SHP77 (cell line): Measurements from ENCODE around the gene AEBP1.
"Not testable (repeated sequence)": the region's sequence is repeated elsewhere in the genome, so short reads cannot be mapped to it uniquely, and the experiment has no call there.

Experiments used
- DNase-seq, 2 experiments: peaks; one replicate each; lab custom pipeline; 2025; lab: John Stamatoyannopoulos, UW

AEBP1 gene

DNA sequence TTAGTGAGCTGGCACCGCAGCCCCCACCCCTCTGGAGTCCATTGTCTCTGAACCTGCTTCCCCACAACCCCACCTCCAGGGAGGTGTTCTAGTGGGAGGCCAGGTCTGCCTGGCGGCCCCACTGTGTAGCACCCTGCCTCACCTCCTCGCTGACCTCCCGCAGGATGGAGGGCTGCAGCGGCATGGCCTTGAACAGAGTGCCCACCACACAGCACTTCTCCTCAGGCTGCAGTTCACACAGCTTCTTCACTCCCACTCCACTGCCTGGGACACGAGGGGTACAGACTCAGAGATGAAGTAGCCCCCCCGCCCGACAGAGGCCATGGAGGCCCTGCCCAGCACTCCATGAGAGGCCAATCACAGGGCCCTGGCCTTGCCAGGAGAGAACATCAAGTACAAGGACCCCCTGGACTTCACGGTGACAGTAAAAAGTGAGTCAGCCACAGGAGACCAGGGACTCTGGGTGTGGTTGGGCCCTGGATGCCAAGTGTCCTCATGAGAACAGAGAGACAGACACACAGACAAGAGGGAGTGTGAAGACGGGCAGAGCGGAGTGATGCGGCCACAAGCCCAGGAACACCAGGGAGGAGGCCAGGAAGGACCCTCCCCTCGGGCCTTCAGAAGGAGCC lies 13.8 kb downstream of the AEBP1 start:
- no peak for DNase-seq

GRCh38 chr7:44119829-44120380 lies 15.8 kb downstream of the AEBP1 start:
- no peak for DNase-seq

GRCh38 chr7:44120395-44120794 lies 16.2 kb downstream of the AEBP1 start:
- no peak for DNase-seq

GRCh38 chr7:44121761-44122420 lies 17.7 kb downstream of the AEBP1 start:
- DNase-seq, result no peak

DNA sequence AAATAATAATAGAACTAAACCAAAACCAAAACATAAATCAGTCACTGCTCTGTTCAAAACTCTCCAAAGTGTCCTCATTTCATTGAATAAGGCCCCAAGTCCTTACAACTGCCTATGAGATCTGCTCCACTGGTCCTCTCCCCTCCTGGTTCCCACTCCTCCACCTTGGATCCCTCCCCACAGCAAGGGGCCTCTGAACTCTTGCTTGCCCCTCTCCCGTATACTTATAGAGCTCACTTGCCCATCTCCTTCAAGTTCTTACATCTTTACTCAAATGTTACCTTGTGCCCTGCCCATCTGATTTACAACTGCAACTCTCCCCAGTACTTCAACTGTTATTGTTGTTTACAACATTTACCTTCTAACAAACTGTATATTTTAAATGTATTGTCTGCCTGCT lies 18.4 kb downstream of the AEBP1 start:
- no peak for DNase-seq

DNA sequence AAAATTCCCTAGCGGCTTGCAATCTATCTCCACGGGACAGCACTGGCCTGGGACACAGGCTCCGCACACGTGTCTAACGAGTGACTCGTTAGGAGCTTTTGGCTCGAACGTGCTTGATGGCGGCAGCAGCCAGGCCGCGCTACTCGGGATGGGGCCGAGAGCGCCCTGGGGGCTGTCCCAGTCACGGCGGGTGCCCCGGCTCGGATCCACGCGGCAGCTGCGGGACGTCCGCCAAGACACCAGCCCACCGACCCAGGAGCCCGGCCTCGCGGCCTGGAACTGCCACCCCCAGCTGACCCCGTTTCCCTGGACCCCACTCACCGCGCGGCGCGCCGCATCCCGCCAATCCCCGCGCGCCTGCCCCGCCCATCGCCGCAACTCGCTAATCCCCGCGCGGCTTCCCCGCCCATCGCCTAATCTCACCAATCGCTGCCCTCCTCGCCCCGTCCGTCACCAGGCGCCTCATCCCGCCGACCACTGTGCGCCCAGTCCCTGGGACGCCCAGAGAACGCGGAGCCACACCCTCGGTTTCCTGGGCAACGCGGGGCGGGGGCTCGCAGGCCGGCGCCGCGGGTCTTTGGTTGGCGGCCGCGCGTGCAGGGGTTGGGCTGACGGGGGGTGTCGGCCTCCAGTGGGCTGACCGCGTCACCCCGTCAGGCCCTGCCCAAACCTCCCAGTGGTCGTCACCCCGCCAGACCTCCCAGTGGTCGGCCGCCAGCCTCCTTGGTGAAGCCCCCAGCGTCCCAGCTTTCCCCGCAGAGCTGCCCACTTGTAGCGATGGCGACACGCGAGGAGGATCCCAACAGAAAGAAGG lies 19.3 kb downstream of the AEBP1 start, which contains the start of gene POLD2:
Gene POLD2, minus strand, starts transcription at position 359 of the 814 bp plus-strand sequence. CDS start 1,495 bp downstream, outside the sequence.
- peak; percentile 98 to 99 for DNase-seq

DNA sequence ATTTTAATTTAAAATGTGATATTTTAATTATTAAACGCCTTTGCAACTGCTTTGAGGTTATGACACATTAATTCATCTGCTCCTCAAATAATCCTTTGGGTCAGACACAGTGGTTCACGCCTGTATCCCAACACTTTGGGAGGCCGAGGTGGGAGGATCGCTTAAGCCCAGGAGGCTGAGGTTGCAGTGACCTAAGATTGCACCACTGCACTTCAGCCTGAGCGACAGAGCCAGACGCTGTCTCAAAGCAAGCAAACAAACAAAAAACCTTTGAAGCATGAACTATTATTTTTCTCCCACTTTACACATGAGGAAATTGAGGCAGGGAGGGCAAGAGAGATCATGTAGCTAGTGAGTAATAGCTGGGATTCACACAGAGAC lies 20.7 kb downstream of the AEBP1 start:
- DNase-seq, result no peak

- not testable (repeated sequence) for DNase-seq
Observed at GRCh38 chr7:44126574-44126973, 22.4 kb downstream of the AEBP1 start.

GRCh38 chr7:44127161-44127560 lies 23.0 kb downstream of the AEBP1 start:
- DNase-seq, result no peak

DNA sequence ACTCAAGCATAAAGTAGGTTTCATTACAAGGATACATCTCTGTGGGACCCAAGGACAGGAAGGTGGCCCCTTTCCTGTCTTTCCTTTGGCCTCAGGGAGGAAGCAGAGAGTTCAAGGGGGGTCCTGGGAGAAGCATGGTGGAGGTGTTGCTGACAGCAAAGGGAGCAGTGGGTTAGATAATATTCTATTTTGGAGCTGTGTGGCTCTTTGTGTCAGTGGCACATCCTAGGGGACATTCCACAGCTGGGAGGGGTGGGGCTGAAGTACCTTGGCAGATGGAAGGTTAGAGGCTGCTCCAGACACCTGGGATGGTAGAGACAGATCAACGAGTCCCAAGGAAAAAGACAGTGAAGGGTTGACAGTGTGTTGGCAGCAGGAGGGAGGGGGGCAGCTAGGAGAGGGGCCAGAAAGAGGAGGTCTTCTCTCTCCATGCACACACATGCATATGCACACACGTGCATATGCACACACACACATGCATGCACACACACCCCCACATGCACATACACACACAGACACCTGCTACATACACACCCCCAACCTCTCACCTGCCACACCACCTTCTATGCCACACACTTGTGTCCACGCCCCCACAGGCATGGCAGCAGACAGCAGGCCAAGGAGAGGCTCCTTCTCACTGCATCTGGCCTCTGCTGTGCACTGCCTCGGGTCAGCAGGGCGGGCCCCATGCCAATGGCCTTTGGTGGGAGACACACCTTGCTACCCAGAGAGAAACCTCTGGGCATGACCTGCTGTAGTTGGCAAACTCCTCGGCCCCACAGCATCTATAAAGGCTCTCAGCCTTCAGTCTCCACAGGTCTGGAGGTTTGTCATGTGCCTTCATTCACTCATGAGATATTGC lies 24.8 kb downstream of the AEBP1 start:
- DNase-seq, result no peak

DNA sequence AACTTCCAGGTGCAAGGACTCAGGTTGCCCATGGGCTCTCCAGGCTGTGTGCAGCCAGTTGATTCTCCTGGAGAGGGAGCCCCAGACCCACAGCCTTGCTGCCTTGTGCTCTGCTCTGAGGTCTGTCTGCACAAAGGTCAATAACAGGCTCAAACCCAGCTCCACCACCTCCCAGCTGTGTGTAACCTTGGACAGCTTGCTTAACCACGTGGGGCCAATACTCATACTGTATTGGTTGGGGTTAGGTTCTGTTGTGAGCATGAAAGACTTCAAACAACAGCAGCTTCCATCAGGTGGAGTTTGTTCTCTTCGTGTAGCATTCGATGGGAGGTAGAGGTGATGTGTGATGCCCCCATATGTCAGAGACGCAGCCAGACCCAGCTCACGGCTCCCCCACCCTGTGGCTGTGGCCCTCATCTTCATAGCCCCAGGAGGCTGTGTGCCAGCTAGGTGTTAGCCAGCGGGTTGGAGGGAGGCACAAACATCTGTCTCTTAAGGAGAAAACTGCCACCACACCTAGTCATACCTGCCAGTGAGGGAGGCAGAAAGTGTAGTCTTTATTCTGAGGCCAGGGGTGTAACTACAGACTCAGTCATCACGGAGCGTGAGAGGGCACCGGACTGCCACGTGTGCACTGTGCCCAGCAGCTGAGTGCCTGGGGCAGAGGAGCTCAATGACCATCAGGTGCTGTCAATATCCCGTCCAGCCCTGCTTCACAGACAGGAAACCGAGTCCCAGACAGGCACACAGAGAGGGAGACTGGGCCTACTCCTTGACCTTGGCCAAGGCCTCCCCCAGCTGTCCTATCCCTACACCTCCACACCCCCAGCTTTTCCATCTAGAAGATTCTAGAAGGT lies 27.3 kb downstream of the AEBP1 start:
- peak; percentile 51 to 55 for DNase-seq

- DNase-seq, result no peak
Observed at GRCh38 chr7:44132039-44132438, 27.9 kb downstream of the AEBP1 start.

DNA sequence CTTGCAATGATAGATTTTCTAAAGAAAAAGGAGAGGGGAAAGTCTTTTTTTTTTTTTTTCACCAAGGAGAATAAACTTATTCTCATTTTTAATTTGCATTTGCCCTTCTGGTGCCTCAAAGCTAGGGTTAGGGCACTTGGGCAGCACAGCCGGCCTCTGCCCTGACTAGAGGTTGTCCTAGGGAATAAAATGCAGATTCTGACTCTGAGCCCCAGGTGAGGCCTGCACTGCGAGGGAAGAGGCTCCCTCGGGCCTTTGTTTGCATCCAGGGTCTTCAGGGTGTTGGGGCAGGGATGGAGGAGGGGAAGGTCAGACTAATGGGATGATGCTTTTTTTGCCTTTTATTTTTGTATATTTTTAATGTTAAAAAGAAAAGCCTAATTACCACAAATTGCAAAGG lies 29.1 kb downstream of the AEBP1 start:
- no peak for DNase-seq

GRCh38 chr7:44134943-44135628 lies 30.9 kb downstream of the AEBP1 start:
- DNase-seq, result no peak

DNA sequence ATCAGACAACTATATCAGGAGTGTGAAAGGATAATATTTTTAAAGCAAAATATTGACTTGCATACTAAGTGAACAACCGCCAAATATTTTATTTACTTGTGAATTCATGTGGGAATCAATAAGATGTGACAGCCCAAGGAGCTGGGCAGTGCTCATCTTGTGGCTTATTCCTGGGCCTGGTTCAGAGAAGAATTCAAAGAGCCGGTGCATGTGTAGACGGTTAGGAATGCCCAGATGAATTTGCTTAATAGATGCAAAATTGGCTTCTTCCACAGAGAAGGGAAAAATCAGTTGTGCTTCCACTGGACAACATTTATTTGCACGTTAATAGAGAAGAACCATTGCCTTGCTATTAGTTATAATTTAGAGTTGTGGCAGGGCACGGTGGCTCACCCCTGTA lies 32.6 kb downstream of the AEBP1 start:
- no peak for DNase-seq

- no peak for DNase-seq
Observed at GRCh38 chr7:44138698-44139097, 34.6 kb downstream of the AEBP1 start.

DNA sequence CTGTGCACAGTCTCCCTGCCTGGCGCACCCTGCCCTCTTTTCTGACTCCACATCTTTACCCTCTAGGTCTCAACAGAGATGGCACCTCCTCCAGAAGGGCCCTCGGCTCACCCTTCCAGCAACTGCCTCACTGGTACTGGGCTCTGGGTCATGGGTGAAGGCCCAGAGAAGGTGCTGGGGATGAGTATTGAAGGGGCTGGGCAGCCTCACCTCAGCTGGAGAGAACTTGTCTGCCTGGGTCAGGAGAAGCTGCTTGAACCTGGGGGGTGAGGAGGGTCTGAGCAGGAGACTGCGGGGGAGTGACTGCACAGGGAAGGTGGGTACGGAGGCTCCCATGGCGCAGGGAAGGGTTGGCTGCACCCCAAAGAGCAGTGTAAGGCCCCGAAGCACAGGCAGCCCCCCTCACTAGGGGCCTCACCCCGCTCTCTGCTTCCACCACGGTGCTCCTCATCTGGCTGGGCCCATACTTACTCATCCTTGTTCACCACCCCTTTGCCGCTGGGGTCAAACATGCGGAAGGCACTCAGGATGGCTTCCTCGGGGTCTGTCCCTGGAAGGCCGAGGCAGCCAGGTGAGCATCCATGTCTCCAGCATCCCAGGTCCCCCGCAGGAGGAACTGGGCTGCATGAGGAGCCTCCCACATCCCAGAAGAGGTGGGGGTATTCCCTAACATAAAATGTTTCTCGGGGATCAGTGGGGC lies 35.3 kb downstream of the AEBP1 start:
- no peak for DNase-seq

DNA sequence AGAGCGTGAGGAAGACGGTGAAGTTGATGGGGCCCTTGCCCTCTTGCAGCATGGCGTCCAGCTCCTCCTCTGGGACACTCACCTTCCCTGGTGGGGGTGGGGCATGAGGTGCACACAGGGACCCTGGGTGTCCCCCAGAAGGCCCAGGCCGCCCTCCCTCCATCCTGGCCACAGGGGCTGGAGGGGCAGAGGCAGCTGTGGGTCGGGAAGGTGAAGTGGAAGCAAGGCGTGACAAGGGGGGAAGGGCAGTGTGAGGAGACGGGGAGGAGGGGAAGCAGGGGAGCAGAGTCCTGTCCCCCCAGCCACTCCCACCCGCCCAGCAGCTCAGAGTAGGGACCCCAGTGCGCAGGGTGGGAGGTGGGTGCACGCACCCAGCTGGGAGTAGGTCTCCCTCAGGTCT lies 36.2 kb downstream of the AEBP1 start:
- DNase-seq, result no peak

DNA sequence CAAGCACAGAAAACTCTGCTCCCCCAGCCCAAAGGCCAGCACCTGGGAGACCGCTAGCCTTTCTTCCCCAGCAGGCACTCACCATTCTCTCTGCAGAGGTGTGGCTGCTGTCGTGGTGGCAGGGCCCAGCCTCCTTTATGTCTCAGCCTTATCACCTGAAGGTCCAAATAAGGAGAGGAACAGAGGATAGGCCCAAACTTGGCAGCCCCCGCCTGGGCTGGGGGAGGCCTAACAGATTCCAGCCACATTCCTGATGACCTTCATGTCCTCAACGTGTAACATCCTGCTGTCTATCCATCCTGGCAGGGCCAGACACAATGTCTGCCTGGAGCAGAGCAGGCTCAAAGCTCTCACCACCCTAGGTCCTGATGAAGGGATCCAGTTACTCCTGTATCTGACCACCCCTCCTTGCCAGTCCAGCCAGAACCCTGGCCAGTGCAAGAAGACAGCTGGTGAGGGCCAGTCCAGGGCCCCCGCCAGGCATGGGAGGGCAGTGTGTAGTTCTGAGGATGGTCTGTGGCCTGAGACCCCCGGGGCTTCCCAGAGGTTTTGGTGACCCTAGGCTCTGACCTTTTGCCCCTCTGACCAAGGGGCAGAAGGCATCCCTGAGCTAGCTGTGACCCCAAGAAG lies 37.2 kb downstream of the AEBP1 start, which contains the start of gene MYL7:
Gene MYL7, minus strand, starts transcription at position 112 of the 630 bp plus-strand sequence. Its CDS starts 27 bp downstream, at position 85.
- no peak for DNase-seq
